Vagina (tissue), 2 donors: ENCODE measurements around the gene ARID2. TPM values are rescaled to one million over a fixed set of nuclear protein-coding genes. Genes with fewer than 3 reads are reported as not detected.

Source experiments
- DNase-seq, 2 donors: peaks; one replicate each; pipeline ENCODE4 v3.0.0-alpha.2; 2017; ENCODE audit errors: extremely low spot score in 2 of 2
- H3K27ac ChIP-seq: fragments of 200-600 bp; sonication (generic); one replicate; pipeline ENCODE4 v1.5.1; 2019
- H3K27me3 ChIP-seq: fragments of 200-600 bp; sonication (generic); one replicate; pipeline ENCODE4 v1.5.1; 2019
- H3K36me3 ChIP-seq, 2 donors: fragments of 200-600 bp; sonication (generic); one replicate each; pipeline ENCODE4 v1.5.1; 2017 to 2019
- H3K4me1 ChIP-seq: fragments of 200-600 bp; sonication (generic); one replicate; pipeline ENCODE4 v1.5.1; 2019
- H3K4me3 ChIP-seq, 2 donors: fragments of 200-600 bp; sonication (generic); 1 replicate in 1 of 2; 2 replicates in 1 of 2; pipeline ENCODE4 v1.5.1; 2016 to 2019
- H3K9me3 ChIP-seq: fragments of 200-600 bp; sonication (generic); one replicate; pipeline ENCODE4 v1.5.1; 2019
- CTCF ChIP-seq, 3 experiments: fragments of 450-650 bp in 2 of 3; fragments of 200-600 bp in 1 of 3; sonication (generic) in 1 of 3; IDR thresholded peaks; one replicate each; pipeline ENCODE4 v1.5.1; 2017 to 2019; ENCODE audit warnings: antibody characterized with exemption in 3 of 3, mild to moderate bottlenecking in 2 of 3, moderate library complexity in 2 of 3
- POLR2A ChIP-seq, 2 donors: fragments of 450-650 bp; IDR thresholded peaks; one replicate each; pipeline ENCODE4 v1.6.1; 2017; ENCODE audit warnings: antibody characterized with exemption in 2 of 2, mild to moderate bottlenecking in 2 of 2, moderate library complexity in 2 of 2
- POLR2AphosphoS5 ChIP-seq, 2 donors: sonication (generic); formaldehyde crosslinking; IDR thresholded peaks; one replicate each; pipeline ENCODE4 v1.9.0; 2017; ENCODE audit warnings: antibody characterized with exemption in 2 of 2, mild to moderate bottlenecking in 2 of 2, low read depth in 1 of 2; ENCODE audit not compliant: insufficient read depth in 1 of 2
- intact Hi-C: fragments of 100-400 bp; cut with DNase I; formaldehyde crosslinking; loops from one replicate; pipeline ENCODE4 v1.15.1; 2023
- total RNA-seq: library from RNA; depleted of rRNA; stranded (reverse); fragments of >200 nt; gene quantifications from one replicate; pipeline ENCODE4 v1.2.3, GENCODE V29; 2016

Gene ARID2
- total RNA-seq, 1 donor from 2014 or later, result 39.0 TPM

- no peak for TF ChIP-seq POLR2A (IDR thresholded peaks at IDR 0.05)
- Histone ChIP-seq H3K27me3 (no peaks in the 10 kb centered on the region), H3K9me3 (no peaks in the 10 kb centered on the region), H3K36me3 (no peaks in the 10 kb centered on the region), H3K4me1 (no peaks in the 10 kb centered on the region), H3K4me3 (no peak overlapping the region), H3K27ac (no peak overlapping the region)
- intact Hi-C loops, result no loop called here
- DNase-seq, result no peak
Measured at GRCh38 chr12:45781080-45781479, 51.6 kb downstream of the ARID2 start.

- no peak for DNase-seq
- no peak overlapping the region for H3K27ac ChIP-seq
- TF ChIP-seq CTCF (IDR thresholded peaks at IDR 0.05), result no peak
- no peak for TF ChIP-seq POLR2AphosphoS5 (IDR thresholded peaks at IDR 0.05; ENCODE audit: insufficient read depth in 1 of 2, low read depth in 1 of 2)
- TF ChIP-seq POLR2A (IDR thresholded peaks at IDR 0.05), result no peak
- H3K4me3 ChIP-seq, result no peak overlapping the region
- H3K27me3 ChIP-seq, result no peaks in the 10 kb centered on the region
- H3K4me1 ChIP-seq, result peaks cover 8% of the 10 kb centered on the region
- intact Hi-C loops, result no loop called here
- H3K9me3 ChIP-seq, result no peaks in the 10 kb centered on the region
- H3K36me3 ChIP-seq, result no peaks in the 10 kb centered on the region
Measured at GRCh38 chr12:45785315-45785714, 55.8 kb downstream of the ARID2 start.

- no peak for TF ChIP-seq POLR2AphosphoS5 (IDR thresholded peaks at IDR 0.05; ENCODE audit: insufficient read depth in 1 of 2, low read depth in 1 of 2)
- Histone ChIP-seq H3K36me3 (no peaks in the 10 kb centered on the region), H3K27ac (no peak overlapping the region), H3K27me3 (no peaks in the 10 kb centered on the region), H3K4me3 (no peak overlapping the region), H3K4me1 (peaks cover 14% of the 10 kb centered on the region), H3K9me3 (no peaks in the 10 kb centered on the region)
- DNase-seq, result no peak
- intact Hi-C loops, result no loop called here
Measured at GRCh38 chr12:45789025-45789424, 59.5 kb downstream of the ARID2 start.

- Histone ChIP-seq H3K4me3 (no peak overlapping the region), H3K27ac (no peak overlapping the region), H3K4me1 (peaks cover 6% of the 10 kb centered on the region), H3K36me3 (no peaks in the 10 kb centered on the region), H3K9me3 (no peaks in the 10 kb centered on the region), H3K27me3 (no peaks in the 10 kb centered on the region)
- intact Hi-C loops, result no loop called here
- no peak for DNase-seq
- no peak for TF ChIP-seq CTCF (IDR thresholded peaks at IDR 0.05)
- no peak for TF ChIP-seq POLR2AphosphoS5 (IDR thresholded peaks at IDR 0.05; ENCODE audit: insufficient read depth in 1 of 2, low read depth in 1 of 2)
- TF ChIP-seq POLR2A (IDR thresholded peaks at IDR 0.05), result no peak
Measured at GRCh38 chr12:45794422-45794821, 64.9 kb downstream of the ARID2 start.

GRCh38 chr12:45801625-45802024, 72.1 kb downstream of the ARID2 start:
- no peaks in the 10 kb centered on the region for H3K27me3 ChIP-seq
- H3K36me3 ChIP-seq, result no peaks in the 10 kb centered on the region
- intact Hi-C loops, result no loop called here
- H3K4me3 ChIP-seq, result no peak overlapping the region
- no peaks in the 10 kb centered on the region for H3K4me1 ChIP-seq
- no peaks in the 10 kb centered on the region for H3K9me3 ChIP-seq
- DNase-seq, result no peak
- no peak for TF ChIP-seq POLR2A (IDR thresholded peaks at IDR 0.05)
- no peak for TF ChIP-seq CTCF (IDR thresholded peaks at IDR 0.05)
- no peak for TF ChIP-seq POLR2AphosphoS5 (IDR thresholded peaks at IDR 0.05; ENCODE audit: insufficient read depth in 1 of 2, low read depth in 1 of 2)
- H3K27ac ChIP-seq, result no peak overlapping the region

GRCh38 chr12:45803111-45803510, 73.6 kb downstream of the ARID2 start:
- TF ChIP-seq POLR2AphosphoS5 (IDR thresholded peaks at IDR 0.05; ENCODE audit: insufficient read depth in 1 of 2, low read depth in 1 of 2), result no peak
- TF ChIP-seq POLR2A (IDR thresholded peaks at IDR 0.05), result no peak
- no peaks in the 10 kb centered on the region for H3K36me3 ChIP-seq
- DNase-seq, result no peak
- intact Hi-C loops, result no loop called here
- no peaks in the 10 kb centered on the region for H3K27me3 ChIP-seq
- no peak overlapping the region for H3K4me3 ChIP-seq
- no peaks in the 10 kb centered on the region for H3K9me3 ChIP-seq
- no peak overlapping the region for H3K27ac ChIP-seq
- H3K4me1 ChIP-seq, result peaks cover 11% of the 10 kb centered on the region

- no peak for DNase-seq
- Histone ChIP-seq H3K36me3 (peaks cover 0 to 2% of the 10 kb centered on the region in 2 donors), H3K4me3 (no peak overlapping the region), H3K27me3 (no peaks in the 10 kb centered on the region), H3K4me1 (no peaks in the 10 kb centered on the region), H3K27ac (no peak overlapping the region), H3K9me3 (no peaks in the 10 kb centered on the region)
- no peak for TF ChIP-seq POLR2A (IDR thresholded peaks at IDR 0.05)
- TF ChIP-seq CTCF (IDR thresholded peaks at IDR 0.05), result no peak
- intact Hi-C loops, result no loop called here
Measured at GRCh38 chr12:45816652-45817051, 87.1 kb downstream of the ARID2 start.
